AG09309 (cell line): ENCODE measurements around the gene IQCE.

ENCODE experiments used
- DNase-seq: peaks from one replicate; pipeline ENCODE4 v3.0.0-alpha.2; 2010; ENCODE audit warnings: low read depth
- H3K4me3 ChIP-seq: 2 replicates; pipeline ENCODE4 v1.5.1; 2011; ENCODE audit warnings: mild to moderate bottlenecking, low read depth, low read length, moderate library complexity; ENCODE audit not compliant: control insufficient read depth
- TF ChIP-seq, protein P1 (sequence below): IDR thresholded peaks from 2 replicates; pipeline ENCODE4 v1.5.1; 2011; ENCODE audit warnings: mild to moderate bottlenecking, low read depth, low read length, inconsistent platforms; ENCODE audit not compliant: insufficient read depth, control insufficient read depth; ENCODE audit errors: missing control alignments

Gene IQCE

DNA sequence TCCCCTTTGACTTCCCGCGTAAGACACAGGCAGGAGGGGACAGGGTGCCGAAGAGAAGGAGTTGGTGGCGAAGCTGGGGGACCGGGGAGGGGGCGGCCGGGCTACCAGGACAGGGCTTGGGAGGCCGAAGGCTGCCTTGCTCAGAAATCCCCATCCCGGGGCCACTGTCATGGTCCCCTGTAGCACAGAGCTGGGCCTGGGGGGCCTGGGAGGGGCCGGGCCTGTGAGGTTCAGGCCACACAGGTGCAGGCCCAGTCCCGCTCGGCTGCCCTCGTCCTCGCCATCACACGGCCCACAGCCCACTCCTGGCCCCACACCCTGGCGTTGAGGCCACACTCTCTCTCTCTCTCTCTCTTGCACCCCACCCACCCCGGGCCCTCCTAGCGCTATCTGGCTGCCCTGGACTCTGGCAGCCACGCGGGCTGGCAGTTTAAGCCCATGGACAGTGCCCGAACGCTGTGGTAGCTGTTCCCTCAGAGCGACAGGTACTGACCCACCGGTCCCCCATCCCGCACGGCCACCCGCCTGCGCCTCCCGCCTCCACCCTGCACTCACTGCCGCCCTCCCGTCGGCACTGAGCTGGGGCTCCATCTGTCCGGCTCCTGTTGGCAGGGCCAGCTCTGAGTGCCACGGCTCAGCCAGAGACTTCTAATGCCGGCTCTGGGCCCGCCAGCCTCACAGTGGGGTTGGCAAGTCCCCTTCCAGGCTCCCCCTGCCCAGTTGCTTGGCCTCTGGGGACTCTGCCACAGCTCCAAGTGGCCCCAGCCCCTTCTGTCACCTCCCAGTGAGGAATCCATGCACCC is 101.0 kb downstream of the IQCE start:
- TF ChIP-seq, protein P1, sequence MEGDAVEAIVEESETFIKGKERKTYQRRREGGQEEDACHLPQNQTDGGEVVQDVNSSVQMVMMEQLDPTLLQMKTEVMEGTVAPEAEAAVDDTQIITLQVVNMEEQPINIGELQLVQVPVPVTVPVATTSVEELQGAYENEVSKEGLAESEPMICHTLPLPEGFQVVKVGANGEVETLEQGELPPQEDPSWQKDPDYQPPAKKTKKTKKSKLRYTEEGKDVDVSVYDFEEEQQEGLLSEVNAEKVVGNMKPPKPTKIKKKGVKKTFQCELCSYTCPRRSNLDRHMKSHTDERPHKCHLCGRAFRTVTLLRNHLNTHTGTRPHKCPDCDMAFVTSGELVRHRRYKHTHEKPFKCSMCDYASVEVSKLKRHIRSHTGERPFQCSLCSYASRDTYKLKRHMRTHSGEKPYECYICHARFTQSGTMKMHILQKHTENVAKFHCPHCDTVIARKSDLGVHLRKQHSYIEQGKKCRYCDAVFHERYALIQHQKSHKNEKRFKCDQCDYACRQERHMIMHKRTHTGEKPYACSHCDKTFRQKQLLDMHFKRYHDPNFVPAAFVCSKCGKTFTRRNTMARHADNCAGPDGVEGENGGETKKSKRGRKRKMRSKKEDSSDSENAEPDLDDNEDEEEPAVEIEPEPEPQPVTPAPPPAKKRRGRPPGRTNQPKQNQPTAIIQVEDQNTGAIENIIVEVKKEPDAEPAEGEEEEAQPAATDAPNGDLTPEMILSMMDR: no peak
- H3K4me3 ChIP-seq: no peak overlapping the region
- DNase-seq: no peak

DNA sequence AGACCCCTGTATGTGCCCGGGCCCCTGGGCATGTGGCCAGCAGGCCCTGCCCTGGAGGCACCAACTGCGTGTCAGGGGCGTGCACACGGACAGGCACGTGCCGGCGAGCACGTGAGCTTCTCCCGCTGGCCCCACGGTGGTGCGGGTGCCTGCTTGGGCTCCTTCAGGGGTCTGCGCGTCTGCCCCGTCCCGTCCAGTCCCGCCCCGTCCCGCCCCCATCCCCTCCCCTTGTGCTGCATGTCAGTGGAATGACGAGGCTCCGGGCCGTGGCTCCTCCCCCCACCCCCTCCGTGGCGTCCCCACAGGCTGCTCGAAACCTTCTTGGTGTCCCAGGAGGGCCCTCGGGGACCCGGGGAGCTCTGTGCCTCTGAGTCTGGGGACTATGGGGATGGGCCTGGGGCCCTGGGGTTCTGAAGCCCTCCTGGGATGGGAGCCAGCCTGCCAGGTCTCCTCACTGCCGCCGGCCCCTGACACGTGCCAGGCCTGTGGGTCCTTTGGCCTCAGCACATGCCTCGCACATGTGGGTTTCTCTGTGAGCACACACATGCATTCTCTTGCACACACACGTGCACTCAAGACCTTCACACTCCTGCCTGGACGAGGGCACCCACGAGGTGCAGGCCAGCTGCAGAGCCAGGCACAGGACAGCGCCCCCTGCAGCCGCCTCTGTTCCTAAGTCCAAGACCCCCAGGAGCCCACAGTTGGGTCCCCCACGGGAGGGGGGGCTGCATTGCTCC is 101.7 kb downstream of the IQCE start:
- TF ChIP-seq, protein P1: peak; percentile 41
- no peak for DNase-seq
- no peak overlapping the region for H3K4me3 ChIP-seq

DNA sequence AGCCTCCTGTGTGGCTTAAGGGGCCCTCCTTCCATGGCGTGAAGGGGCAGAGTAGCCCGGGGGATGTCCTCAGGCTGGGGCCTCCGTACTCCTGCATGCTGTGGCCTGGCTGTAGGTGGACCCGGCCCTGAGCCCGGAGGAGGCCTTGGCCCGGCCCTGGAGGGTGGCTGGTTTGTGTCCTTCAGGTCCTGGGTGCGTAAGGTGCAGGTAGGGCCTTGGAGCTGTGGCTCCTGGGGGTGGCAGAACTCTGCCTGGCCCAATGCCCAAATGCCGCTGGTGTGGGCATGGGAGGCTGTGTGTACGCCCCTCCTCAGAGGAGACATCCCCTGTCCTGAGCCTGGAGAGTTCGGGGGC is 102.3 kb downstream of the IQCE start:
- no peak for DNase-seq
- no peak overlapping the region for H3K4me3 ChIP-seq
- TF ChIP-seq, protein P1: no peak

DNA sequence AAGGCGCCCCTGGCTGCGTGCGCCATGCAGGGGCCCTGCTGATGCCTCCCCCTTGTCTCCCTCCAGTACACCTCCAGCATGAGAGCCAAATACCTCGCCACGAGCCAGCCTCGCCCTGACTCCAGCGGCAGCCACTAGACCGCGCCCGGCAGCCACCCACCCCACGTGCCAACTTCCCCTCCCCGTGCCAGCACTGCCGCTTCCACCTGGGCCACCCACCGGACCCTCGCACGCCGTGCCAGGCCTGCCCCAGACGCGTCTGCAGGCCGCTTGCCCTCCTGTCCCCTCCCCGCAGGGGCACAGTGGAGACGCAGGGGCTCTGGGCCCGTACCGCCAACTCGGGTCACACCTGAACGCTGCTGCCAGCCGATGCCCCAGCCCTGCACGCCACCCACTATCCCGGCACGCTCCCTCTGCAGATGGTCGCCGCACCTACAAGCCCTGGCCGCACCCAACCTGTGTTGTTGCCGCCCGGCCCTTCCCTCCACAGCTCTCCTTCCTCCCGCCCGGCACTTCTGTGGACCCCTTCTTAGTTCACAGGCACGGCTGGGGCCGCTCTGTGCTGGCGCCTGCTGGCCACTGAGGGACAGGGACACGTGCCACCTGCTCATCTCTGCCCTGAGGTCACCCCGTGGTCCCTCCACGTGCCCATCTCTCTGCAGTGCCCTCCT is 103.0 kb downstream of the IQCE start:
- TF ChIP-seq, protein P1: no peak
- H3K4me3 ChIP-seq: no peak overlapping the region
- DNase-seq: no peak

DNA sequence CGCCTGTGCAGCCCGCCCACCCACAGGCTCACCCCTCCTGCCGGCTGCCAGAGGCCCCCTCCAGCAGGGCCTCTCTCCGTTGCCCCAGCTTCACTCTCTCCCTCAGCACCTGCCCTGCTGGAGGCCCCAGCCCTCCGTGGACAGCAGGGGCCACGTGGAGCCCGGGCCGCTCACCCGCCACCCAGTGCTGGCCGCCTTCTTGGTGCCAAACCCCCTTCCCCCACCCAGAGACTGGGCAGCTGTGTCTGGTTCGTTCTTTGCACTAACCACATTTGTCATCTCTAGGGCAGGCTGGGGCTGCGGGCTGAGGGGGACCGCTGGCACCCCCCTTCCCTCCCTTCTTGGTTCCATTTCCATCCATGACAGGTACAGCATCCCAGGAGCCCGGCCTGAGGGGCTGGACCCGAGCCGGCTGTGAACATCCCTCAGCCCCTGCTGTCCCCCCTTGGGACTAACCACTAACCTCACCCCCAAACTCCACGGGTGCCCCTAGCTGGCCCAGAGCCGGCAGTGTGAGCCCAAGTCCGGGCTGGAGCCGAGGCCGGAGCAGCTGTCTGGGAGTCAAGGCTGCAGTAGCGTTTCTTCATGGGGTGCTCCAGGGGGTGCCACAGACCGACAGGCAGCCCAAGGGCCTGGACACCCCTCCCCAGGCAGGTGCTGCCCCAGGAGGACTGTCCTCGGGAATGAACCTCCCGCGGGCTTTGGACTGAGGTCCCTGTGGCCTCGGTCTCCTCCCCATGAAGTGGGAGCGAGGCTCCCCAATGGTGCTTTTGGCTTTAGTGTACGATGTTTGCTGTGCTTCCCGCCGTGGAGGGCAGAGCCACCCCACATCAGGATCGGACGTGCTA is 103.7 kb downstream of the IQCE start:
- TF ChIP-seq, protein P1: no peak
- DNase-seq: no peak

DNA sequence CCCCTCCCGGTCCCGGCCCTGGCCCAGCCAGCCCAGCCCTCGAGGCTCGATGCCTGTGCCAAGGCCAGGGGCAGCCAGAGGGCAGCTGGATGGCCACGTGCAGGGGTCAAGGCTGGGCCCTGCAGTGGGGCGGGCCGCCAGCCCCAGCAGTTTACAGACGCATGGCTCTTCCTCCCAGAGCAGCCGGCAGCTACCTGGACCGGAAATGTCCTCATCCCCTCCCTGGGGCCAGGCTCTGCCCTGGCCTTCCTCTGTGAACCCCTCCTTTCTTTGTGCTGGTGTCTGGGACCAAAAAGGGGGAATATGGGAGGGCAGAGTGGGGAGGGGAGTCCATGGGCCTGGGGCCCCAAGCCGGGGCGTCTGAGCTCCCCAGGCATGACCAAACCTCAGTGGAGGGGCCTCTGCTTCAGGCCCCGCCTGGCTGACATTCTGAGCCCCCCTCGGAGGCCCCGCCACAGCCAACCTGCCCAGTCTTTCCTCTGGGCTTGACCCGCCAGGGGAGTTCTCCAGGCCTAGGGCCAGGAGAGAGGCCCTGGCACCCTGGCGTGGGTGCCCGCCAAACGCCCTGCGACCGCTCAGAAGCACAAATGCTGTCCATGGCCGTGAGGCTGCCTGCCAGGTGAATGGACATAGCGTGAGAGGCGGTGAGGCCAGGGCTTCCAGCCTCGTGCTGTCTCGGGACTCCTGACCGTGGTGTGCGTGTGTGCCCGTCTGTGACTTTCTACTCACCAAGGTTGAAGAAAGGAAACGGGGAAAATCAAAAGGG is 104.5 kb downstream of the IQCE start:
- DNase-seq: no peak
- TF ChIP-seq, protein P1: no peak
- no peak overlapping the region for H3K4me3 ChIP-seq

More for the DNA sequence above, 103.7 kb downstream of the IQCE start:
- H3K4me3 ChIP-seq: no peak overlapping the region
